ENCODE results near the gene ARHGEF18. TPM values are rescaled to one million over a fixed set of nuclear protein-coding genes. Genes with fewer than 3 reads are reported as not detected.
"Not testable (repeated sequence)": the region's sequence is repeated elsewhere in the genome, so short reads cannot be mapped to it uniquely, and the experiment has no call there.

The ARHGEF18 gene
- 30.5 TPM for polyA plus RNA-seq (2013, experiment 1 of 4)
- 33.0 TPM for polyA plus RNA-seq (2013, experiment 2 of 4)
- 24.9 TPM for polyA plus RNA-seq (2013, experiment 3 of 4)
- polyA plus RNA-seq (2013, experiment 4 of 4), result 26.3 TPM

DNA sequence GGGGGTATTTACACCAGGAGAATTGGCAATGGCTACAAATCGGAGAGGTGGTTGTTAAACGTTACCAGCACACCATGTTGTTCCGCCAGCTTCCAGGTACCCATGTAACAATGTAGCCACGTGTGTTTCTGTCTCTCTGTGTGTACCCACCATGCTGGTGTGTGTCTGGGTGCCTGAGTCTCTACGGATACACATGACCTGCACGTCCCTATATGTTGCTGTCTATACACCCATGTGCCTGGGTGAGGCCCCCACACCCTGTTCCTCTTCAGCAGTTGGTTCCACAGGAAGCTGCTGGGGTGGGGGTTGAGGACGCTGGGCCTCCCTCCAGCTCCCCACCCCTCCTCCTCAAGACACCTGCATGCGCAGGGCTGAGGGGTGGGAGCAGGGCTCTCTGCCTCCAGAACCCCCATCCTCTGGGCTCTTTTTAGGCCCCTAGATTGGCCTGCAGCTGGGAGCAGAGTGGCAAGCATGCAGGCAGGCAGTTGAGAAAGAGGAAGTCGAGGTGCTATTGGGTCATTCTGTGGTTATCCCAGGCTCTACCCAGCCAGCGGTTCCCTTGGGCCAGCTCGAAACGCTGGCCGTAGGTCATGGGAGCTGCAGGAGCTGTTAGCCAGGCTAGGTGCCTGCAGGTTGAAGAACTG is at the start of gene ARHGEF18:
Gene ARHGEF18 (plus strand): TSS at position 351 of the 644 bp plus-strand sequence. CDS start 13,954 bp downstream, outside the sequence.
- no peak within 1 kb of the TSS for H3K27ac ChIP-seq (ENCODE audit: insufficient read depth, low read depth, low read length, poor library complexity, severe bottlenecking)
- H3K4me1 ChIP-seq (ENCODE audit: control insufficient read depth, insufficient read depth, low read length), result no peaks in the 10 kb centered on the region
- no peak within 1 kb of the TSS for H3K4me3 ChIP-seq (ENCODE audit: insufficient read depth, low read depth, low read length)
- no peaks in the 10 kb centered on the region for H3K36me3 ChIP-seq (ENCODE audit: control insufficient read depth, insufficient read depth, low read length)
- no peaks in the 10 kb centered on the region for H3K27me3 ChIP-seq (ENCODE audit: control insufficient read depth, insufficient read depth, low read length, poor library complexity, severe bottlenecking)
- 89% methylated on average over 13 of the region's 13 CpGs for WGBS, 2 experiments
- H3K9me3 ChIP-seq (ENCODE audit: control insufficient read depth, low read length), result no peaks in the 10 kb centered on the region

DNA sequence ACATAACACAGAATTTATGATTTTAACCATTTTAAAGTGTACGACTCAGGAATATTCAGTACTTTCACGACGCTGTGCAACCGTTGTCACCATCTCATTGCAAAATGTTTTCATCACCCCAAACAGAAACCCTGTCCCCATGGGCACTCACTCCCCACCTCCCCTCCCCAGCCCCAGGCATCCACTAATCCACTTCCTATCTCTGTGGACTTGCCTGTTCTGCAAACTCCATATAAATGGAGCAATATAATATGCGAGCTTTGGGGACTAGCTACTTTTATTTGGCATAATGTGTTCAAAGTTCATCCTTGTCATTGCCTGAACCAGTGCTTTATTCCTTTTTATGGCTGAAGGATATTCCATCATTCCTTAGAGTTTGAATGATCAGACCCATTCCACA is 47.2 kb upstream of the ARHGEF18 start:
- H3K27me3 ChIP-seq (ENCODE audit: control insufficient read depth, insufficient read depth, low read length, poor library complexity, severe bottlenecking), result peaks cover 4% of the 10 kb centered on the region
- H3K36me3 ChIP-seq (ENCODE audit: control insufficient read depth, insufficient read depth, low read length), result no peaks in the 10 kb centered on the region
- no peaks in the 10 kb centered on the region for H3K9me3 ChIP-seq (ENCODE audit: control insufficient read depth, low read length)
- WGBS, 2 experiments, result 87 to 97% methylated on average over 5 of the region's 5 CpGs
- H3K27ac ChIP-seq (ENCODE audit: insufficient read depth, low read depth, low read length, poor library complexity, severe bottlenecking), result no peak overlapping the region
- no peak overlapping the region for H3K4me3 ChIP-seq (ENCODE audit: insufficient read depth, low read depth, low read length)
- H3K4me1 ChIP-seq (ENCODE audit: control insufficient read depth, insufficient read depth, low read length), result no peaks in the 10 kb centered on the region

DNA sequence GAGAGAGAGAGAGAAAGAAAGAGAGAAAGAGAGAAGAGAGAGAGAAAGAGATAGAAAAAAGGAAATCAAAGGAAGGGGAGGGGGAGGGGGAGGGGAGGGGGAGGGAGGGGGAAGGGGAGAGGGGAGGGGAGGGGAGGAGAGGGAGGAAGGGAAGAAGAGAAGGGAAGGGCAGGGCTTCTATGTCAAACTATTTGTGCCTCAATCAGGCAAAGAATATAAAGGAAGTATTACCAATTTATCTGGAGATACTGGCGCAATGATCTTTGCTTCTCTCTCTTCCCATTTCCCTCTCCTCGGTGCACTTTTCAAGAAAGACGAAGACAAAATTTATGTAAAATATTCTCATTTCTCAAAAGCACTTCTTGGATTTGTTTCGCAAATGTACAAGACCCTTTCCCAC is 45.3 kb upstream of the ARHGEF18 start:
- 92 to 93% methylated on average over 3 to 4 of the region's 4 CpGs for WGBS, 2 experiments
- no peak overlapping the region for H3K27ac ChIP-seq (ENCODE audit: insufficient read depth, low read depth, low read length, poor library complexity, severe bottlenecking)
- no peaks in the 10 kb centered on the region for H3K36me3 ChIP-seq (ENCODE audit: control insufficient read depth, insufficient read depth, low read length)
- H3K4me1 ChIP-seq (ENCODE audit: control insufficient read depth, insufficient read depth, low read length), result no peaks in the 10 kb centered on the region
- H3K27me3 ChIP-seq (ENCODE audit: control insufficient read depth, insufficient read depth, low read length, poor library complexity, severe bottlenecking), result no peaks in the 10 kb centered on the region
- H3K9me3 ChIP-seq (ENCODE audit: control insufficient read depth, low read length), result no peaks in the 10 kb centered on the region
- H3K4me3 ChIP-seq (ENCODE audit: insufficient read depth, low read depth, low read length), result no peak overlapping the region

DNA sequence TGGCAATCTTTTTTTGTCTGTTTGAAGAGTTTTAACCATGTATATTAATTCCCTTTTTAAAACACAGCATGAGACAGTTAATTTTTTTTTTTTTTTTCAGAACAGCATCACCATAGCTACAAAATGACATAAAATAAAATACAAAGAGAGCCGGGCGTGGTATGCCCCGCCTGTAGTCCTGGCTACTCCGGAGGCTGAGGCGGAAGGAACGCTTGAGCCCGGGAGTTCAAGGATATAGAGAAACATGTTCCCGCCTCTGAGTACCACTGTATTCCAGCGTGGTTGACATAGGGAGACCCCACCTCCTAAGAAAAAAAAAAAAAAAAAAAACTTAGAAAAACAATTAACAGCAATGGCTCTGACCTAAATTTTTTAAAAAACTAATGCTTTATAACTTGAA is 44.5 kb upstream of the ARHGEF18 start:
- no peak overlapping the region for H3K27ac ChIP-seq (ENCODE audit: insufficient read depth, low read depth, low read length, poor library complexity, severe bottlenecking)
- WGBS, 2 experiments, result 89 to 90% methylated on average over 9 of the region's 9 CpGs
- H3K27me3 ChIP-seq (ENCODE audit: control insufficient read depth, insufficient read depth, low read length, poor library complexity, severe bottlenecking), result no peaks in the 10 kb centered on the region
- no peaks in the 10 kb centered on the region for H3K4me1 ChIP-seq (ENCODE audit: control insufficient read depth, insufficient read depth, low read length)
- H3K4me3 ChIP-seq (ENCODE audit: insufficient read depth, low read depth, low read length), result no peak overlapping the region
- no peaks in the 10 kb centered on the region for H3K36me3 ChIP-seq (ENCODE audit: control insufficient read depth, insufficient read depth, low read length)
- no peaks in the 10 kb centered on the region for H3K9me3 ChIP-seq (ENCODE audit: control insufficient read depth, low read length)

DNA sequence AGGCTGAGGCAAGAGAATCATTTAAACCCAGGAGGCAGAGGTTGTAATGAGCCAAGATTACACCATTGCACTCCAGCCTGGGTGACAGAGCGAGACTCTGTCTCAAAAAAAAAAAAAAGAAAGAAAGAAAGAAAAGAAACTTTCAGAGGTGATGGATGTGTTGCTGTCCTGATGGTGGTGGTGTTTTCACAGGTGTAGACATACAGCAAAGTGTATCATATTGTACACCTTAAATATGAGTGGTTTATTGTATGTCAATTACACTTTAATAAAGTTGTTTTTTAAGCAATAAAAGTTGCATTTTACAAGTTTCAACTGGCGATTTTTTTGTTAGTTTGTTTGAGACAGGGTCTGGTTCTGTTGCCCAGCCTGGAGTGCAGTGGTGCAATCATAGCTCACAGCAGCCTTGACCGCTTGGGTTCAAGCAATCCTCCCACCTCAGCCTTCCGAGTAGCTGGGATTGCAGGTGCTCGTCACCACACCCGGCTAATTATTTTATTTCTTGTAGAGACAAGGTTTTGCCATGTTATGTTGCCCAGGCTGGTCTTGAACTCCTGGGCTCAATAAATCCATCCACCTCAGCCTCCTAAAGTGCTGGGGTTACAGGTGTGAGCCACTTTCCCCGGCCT is 41.0 kb upstream of the ARHGEF18 start:
- Histone ChIP-seq H3K36me3 (ENCODE audit: control insufficient read depth, insufficient read depth, low read length) (no peaks in the 10 kb centered on the region), H3K27ac (ENCODE audit: insufficient read depth, low read depth, low read length, poor library complexity, severe bottlenecking) (no peak overlapping the region), H3K27me3 (ENCODE audit: control insufficient read depth, insufficient read depth, low read length, poor library complexity, severe bottlenecking) (no peaks in the 10 kb centered on the region), H3K4me3 (ENCODE audit: insufficient read depth, low read depth, low read length) (no peak overlapping the region), H3K9me3 (ENCODE audit: control insufficient read depth, low read length) (no peaks in the 10 kb centered on the region), H3K4me1 (ENCODE audit: control insufficient read depth, insufficient read depth, low read length) (no peaks in the 10 kb centered on the region)
- 90 to 93% methylated on average over 7 of the region's 7 CpGs for WGBS, 2 experiments

DNA sequence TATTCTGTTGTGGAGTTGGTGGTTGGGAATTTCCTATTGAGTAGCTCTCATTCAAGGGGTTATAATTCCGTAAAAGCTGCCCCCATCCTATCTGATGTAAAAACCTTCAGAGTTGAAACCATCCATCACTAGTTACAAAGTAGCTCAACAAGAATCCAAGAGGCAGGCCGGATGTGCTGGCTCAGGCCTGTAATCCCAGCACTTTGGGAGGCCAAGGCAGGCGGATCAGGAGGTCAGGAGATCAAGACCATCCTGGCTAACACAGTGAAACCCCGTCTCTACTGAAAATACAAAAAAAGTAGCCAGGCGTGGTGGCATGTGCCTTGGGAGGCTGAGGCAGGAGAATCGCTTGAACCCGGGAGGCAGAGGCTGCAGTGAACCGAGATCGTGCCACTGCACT is 40.4 kb upstream of the ARHGEF18 start:
- not testable (repeated sequence) for H3K27ac ChIP-seq (ENCODE audit: insufficient read depth, low read depth, low read length, poor library complexity, severe bottlenecking); H3K9me3 ChIP-seq (ENCODE audit: control insufficient read depth, low read length); H3K4me1 ChIP-seq (ENCODE audit: control insufficient read depth, insufficient read depth, low read length); H3K4me3 ChIP-seq (ENCODE audit: insufficient read depth, low read depth, low read length); H3K27me3 ChIP-seq (ENCODE audit: control insufficient read depth, insufficient read depth, low read length, poor library complexity, severe bottlenecking); H3K36me3 ChIP-seq (ENCODE audit: control insufficient read depth, insufficient read depth, low read length)
- WGBS, 2 experiments, result 84% methylated on average over 9 of the region's 9 CpGs

DNA sequence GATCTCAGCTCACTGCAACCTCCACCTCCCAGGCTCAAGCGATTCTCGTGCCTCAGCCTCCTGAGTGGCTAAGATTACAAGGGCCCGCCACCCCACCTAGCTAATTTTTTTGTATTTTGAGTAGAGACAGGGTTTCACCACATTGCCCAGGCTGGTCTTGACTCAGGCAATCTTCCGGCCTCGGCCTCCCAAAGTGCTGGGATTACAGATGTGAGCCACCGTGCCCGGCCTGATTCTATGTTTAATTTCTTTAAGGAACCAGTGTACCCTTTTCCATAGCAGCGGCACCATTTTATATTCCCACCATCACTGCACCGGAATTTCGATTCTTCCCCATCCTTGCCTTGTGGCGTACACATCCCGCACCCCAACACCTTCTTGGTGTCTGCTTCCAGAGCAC is 36.8 kb upstream of the ARHGEF18 start:
- Histone ChIP-seq H3K9me3 (ENCODE audit: control insufficient read depth, low read length) (no peaks in the 10 kb centered on the region), H3K36me3 (ENCODE audit: control insufficient read depth, insufficient read depth, low read length) (no peaks in the 10 kb centered on the region), H3K4me1 (ENCODE audit: control insufficient read depth, insufficient read depth, low read length) (no peaks in the 10 kb centered on the region), H3K4me3 (ENCODE audit: insufficient read depth, low read depth, low read length) (no peak overlapping the region), H3K27ac (ENCODE audit: insufficient read depth, low read depth, low read length, poor library complexity, severe bottlenecking) (no peak overlapping the region), H3K27me3 (ENCODE audit: control insufficient read depth, insufficient read depth, low read length, poor library complexity, severe bottlenecking) (no peaks in the 10 kb centered on the region)
- 94 to 97% methylated on average over 12 of the region's 12 CpGs for WGBS, 2 experiments

DNA sequence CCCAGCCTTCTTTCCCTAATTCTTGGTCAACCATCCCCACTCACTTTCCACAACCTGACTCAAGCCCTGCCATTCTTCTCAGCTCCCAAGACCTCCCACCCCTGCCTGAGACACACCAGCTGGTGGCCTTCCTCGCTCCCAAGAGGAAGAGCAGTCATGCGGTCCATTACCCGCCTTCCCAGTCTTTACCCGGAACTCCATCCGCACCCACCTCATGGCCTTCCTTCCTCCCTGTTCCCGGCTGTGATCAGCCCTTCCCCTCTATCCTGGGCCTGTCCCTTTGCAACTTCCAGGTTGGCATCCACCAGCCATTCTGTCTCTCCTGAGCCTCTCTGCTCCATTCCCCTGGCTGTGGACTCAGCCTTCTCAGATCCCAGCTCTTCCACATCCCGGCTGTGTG is 35.9 kb upstream of the ARHGEF18 start:
- Histone ChIP-seq H3K4me3 (ENCODE audit: insufficient read depth, low read depth, low read length) (no peak overlapping the region), H3K27me3 (ENCODE audit: control insufficient read depth, insufficient read depth, low read length, poor library complexity, severe bottlenecking) (no peaks in the 10 kb centered on the region), H3K27ac (ENCODE audit: insufficient read depth, low read depth, low read length, poor library complexity, severe bottlenecking) (no peak overlapping the region), H3K36me3 (ENCODE audit: control insufficient read depth, insufficient read depth, low read length) (no peaks in the 10 kb centered on the region), H3K9me3 (ENCODE audit: control insufficient read depth, low read length) (no peaks in the 10 kb centered on the region), H3K4me1 (ENCODE audit: control insufficient read depth, insufficient read depth, low read length) (no peaks in the 10 kb centered on the region)
- 89 to 92% methylated on average over 7 of the region's 7 CpGs for WGBS, 2 experiments

DNA sequence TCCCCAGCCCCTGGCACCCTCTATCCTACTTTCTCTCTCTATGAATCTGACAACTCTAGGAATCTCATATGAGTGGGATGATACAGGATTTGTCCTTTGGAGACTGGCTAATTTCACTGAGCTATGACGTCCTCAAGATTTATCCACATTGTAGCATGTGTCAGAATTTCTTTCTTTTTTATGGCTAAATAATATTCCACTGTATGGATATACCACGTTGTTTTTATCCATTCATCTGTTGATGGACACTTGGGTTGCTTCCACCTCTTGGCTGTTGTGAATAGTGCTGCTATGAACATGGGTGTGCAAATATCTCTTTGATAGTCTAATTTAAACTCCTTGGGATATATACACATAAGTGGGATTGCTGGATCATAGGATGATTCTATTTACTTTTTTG is 30.6 kb upstream of the ARHGEF18 start:
- Histone ChIP-seq H3K36me3 (ENCODE audit: control insufficient read depth, insufficient read depth, low read length) (no peaks in the 10 kb centered on the region), H3K27me3 (ENCODE audit: control insufficient read depth, insufficient read depth, low read length, poor library complexity, severe bottlenecking) (no peaks in the 10 kb centered on the region), H3K27ac (ENCODE audit: insufficient read depth, low read depth, low read length, poor library complexity, severe bottlenecking) (no peak overlapping the region), H3K4me3 (ENCODE audit: insufficient read depth, low read depth, low read length) (no peak overlapping the region), H3K4me1 (ENCODE audit: control insufficient read depth, insufficient read depth, low read length) (no peaks in the 10 kb centered on the region), H3K9me3 (ENCODE audit: control insufficient read depth, low read length) (no peaks in the 10 kb centered on the region)
- WGBS, 2 experiments, result 50% methylated on average over 2 of the region's 2 CpGs; no CpG with 5 or more reads in 1 of the 2 experiments

DNA sequence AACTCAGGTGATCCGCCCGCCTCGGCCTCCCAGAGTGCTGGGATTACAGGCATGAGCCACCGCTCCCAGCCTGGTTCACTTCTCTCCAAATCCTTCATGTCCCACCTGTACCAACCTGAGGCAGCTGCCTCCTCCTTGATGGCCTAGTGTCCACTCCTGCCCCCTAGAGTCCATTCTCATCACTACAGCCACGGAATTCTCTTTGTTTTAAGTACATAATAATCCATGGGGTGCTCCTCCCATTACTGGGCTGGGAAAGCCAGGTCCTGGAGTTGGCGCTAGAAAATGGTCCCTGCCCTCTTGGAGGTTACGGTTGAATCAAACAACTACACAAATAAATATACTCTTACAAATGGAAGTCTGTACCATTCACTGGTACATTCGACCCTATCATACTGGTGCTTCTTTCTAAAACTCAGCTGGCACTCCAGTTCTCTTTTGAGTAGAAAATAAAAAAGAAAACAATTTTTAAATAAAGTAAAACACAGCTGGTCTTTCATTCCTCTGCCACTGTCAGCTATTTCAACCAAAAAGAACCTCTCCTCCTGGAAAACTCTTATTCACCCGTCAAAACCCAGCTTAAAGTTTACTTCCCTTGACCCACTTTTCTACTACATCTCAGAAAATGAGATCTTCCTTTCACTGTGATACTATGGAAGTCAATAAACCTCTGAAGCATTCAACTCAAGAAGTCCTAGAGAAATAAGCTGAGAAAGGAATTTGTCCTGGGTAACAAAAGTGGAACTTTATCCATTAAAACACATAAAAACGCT is 22.4 kb upstream of the ARHGEF18 start:
- Histone ChIP-seq H3K27me3 (ENCODE audit: control insufficient read depth, insufficient read depth, low read length, poor library complexity, severe bottlenecking) (no peaks in the 10 kb centered on the region), H3K4me3 (ENCODE audit: insufficient read depth, low read depth, low read length) (no peak overlapping the region), H3K4me1 (ENCODE audit: control insufficient read depth, insufficient read depth, low read length) (no peaks in the 10 kb centered on the region), H3K9me3 (ENCODE audit: control insufficient read depth, low read length) (no peaks in the 10 kb centered on the region), H3K36me3 (ENCODE audit: control insufficient read depth, insufficient read depth, low read length) (no peaks in the 10 kb centered on the region), H3K27ac (ENCODE audit: insufficient read depth, low read depth, low read length, poor library complexity, severe bottlenecking) (no peak overlapping the region)
- WGBS, 2 experiments, result 73 to 75% methylated on average over 9 to 10 of the region's 10 CpGs

All from ectodermal cell (in vitro differentiated cells).